Eye (tissue), 1 donor: ENCODE results near the gene INTS1.

Experiments used
- DNase-seq: peaks from one replicate; pipeline ENCODE4 v3.0.0-alpha.2; 2015

The INTS1 gene

DNA sequence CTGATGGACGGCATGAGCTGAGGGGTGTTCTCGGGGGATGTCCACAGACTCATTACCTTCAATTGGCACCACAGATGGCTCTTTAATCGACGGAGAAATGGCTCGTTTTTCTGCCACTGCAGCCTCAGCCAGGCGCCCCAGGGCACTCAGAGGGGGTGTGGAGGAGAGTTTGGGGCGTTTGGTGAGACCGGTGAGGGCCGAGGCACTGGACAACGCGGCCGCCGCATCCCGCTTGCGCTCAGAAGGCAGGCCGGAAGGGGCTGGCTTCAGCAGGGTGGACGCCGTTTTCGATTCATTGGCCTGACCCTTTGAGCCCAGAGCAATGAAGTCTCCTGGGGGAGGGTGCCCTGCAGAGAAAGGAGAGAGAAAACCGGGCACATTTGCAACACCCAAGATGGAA is 1.3 kb downstream of the INTS1 start:
- no peak for DNase-seq

DNA sequence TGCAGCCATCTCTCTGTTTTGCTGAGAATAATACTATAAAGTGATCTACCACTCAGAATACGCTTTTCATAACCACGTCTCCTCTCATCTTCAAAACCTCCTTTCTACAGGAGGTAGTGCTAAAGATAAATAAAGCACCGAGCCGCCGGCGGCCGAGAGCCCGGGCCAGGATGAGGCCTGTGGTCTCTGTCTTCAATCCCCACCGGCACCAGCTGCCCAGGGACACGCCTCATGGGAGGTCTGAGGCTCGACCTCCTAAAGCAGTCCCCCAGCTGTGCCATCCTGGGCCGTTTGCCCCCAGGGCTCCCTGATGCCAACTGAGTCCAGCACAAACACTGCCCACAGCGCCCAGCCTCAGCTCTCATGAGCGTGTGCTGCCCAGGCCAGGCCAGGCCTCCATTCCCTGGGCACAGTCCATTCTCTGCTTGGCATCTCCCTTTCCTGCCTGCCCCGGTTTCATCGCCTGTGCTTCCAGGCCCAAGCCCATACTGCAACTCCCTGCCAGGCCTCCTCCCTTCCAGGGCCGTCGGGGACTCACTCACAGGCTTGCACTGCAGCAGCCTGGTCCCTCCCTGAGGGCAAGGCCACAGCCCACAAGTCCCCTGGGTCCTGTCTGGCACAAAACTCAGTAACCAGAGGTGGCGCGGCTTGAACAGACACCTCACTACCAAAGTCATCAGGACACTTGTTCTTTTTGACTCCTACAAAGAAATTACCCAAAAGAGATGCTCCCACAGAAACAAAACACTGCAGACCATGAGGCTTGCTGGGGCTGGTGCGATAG is 2.5 kb downstream of the INTS1 start:
- no peak for DNase-seq

DNA sequence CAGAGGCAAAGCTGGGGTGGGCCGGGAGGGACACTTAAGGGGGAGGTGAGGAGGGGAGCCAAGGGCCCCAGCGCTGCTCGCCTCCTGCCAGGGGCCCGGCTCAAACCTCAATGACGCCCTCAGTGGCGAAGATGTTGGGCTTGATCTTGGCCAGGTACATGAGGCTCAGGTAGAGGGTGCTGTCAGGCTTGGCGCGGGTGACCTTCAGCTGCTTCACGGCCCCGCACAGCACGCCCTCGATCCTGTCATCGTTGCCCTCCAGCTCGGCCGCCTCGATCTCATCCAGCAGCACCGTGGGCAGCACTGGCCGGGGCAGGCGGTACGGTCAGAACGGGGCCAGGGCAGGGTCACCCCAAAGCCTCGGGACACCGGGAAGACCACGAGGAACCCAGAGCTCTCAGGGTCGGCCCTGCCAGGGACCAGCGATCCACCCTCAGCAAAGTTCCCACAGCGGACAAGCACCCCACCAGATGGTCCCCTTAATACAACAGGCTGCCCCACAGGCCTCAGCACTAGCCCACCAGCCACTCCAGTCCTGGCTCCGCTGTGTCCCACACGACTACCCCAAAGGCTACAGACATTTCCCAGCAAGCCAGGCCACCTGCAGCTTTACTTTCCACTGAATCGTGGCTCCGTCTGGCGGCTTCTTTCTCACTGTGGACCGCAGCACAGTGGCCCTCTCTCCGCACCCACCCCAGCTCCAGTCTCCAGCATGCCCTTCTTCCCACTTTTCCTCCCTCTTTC is 4.0 kb downstream of the INTS1 start:
- no peak for DNase-seq

DNA sequence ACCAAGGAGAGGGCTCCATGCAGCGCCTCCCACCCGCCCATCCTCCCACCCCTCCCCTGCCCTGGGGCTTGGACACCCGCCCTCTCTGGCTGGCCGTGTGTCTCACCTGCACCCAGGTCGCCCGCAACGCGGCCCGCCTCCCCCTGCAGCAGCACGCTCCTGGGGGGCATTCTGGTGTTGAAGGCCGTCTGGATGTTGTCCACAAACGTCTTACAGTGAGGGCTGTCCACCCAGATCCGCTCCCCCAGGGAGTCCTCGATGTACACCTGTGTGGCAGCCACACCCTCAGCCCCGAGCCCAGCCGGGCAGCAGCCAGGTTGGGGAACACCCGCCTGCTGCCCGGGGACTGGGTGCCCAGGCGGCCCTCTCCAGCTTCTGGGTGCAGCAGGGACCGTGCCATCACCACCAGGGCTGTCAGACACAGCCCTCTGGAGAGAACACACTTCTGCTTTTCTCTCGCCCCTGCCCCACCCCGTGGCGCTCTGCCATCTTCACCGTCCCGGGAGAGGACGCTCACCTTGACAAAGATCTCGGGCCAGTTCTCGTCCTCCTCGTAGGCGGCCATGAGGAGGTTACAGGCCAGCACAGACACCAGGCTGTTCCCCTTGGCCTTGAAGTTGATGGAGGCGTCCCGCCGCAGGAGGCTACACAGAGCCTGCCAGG is 4.7 kb downstream of the INTS1 start:
- no peak for DNase-seq

DNA sequence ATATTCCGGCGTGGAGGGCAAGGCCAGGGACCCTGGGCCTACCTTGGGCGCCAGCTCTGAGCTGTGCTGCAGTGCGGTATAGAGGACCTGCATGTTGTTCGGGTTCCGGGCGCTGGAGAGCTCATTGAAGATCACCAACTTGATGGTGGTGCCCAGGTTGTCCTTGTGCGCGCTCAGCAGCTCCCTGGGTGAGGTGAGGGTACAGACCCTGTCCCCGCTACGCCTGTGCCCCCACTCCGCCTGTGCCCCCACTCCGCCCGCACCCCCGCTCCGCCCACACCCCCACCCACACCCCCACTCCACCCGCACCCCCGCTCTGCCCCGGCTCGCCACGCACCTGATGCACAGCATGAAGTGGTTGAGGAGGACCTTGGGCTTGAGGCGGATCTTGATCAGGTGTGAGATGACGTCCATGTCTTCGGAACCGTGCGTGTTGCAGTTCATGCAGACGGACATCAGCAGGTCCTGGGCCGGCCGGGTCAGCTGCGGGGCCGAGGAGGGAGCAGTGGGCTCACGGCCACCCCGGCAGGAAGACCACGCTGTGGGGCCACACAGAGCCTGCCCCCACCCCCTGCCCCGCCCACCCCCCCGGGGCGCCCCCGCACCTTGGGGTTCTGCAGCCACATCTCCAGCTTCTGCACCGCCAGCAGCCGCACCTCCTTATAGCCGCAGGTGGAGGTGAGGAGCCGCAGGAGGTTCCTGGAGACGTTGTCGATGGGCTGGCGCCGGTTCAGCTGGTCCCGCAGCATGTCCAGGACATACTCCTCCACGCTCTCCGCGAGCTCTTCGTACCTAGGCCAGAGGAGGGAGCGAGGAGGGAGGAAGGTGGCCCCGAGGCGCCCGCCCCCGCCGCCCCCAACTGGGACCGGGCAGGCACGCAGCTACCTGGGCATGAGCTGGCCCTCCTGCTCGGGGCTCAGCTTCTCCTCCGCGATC is 5.6 kb downstream of the INTS1 start:
- no peak for DNase-seq

DNA sequence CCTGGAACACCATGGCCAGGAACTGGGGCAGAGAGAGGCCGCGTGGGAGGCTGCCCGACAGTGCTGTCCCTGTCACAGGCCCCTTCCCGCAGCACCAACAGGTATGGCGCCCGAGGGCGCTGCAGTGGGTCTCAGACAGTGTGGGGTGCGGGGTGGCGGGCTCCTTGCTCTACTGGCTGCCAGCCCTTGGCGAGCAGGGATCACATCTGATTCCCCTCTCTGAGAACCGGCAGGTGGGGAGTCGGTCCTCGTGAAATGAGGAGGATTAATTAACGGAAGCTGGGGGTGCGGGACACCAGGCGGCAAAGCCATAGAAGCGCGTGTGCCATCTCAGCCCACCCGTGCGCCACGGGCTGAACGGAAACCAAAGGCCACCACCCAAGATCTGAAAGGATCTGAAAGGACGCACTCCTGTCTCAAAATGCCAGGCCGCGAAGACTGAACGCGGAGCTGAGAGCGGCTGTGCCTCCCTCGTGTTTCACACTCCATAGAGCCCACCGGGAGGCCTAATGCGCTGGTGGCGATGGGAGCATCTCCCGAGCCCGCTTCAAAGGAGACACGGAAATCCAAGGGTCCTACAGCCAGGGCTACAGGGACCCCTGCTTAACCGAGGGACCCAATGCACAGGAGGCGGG is 6.8 kb downstream of the INTS1 start:
- no peak for DNase-seq

DNA sequence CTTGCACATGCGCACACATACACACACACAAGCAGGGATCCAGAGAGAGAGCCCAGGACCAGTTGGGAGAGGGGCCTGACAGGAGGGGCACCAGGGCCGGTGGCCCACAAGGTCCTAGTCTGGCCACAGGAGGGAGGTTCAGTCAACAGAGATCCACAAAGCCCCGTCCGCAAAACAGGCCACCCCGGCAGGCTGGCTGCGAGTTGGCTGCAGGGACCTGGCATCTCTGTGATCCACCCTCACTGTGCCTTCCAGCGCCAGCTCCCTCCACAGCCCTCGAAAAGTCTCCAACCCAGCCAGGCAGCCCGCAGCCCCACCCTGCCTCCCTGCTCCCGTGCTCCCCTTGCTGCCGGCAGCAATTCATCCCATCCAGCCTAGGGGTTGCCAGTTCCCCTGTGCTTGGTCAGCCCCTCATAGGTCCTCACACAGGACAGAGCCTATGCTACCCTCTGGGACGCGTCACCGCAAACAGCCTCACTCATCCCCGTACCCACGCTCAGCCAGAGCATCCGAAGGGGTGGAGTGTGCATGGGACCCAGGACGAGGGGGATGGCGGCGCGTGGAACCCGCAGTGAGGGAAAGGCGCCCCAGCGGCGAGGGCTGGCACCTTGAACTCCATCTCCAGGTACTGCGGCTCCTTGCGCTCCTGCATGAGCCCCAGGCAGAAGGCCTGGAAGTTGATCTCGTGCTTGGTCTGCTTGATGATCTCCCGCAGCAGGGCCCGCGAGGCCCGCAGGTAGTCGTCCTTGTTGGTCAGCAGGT is 7.5 kb downstream of the INTS1 start:
- DNase-seq, result no peak

DNA sequence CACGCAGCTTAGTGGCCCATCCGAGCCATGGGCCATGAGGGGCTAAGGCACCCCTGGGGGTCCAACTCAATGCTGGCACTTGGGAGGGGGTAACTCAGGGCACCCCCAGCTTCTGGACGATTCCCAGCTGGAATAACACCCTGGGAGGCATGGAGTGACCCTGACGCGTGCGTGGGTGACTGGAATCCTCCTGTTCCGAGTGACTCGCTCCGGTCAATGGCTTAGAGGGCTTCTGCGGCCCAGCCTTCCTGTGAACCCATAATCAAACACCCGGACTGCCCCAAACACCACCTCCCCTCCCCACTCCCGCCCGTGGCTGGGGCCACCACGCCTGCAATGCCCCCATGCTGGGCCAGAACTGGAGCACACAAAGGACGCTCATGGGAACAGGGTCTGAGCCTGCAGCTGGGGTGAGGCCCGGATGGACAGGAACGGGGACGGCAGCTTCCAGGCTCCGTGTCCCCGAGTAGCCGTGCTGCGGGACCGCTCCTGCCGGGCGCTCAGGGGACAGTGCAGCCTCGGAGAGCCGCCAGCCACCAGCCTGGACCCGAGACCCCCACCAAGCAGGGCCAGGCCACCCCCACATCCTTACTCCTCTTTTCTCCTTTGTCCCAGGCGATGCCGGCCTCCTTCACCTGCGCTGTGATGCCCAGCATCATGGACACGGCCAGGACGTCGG is 8.5 kb downstream of the INTS1 start:
- DNase-seq, result no peak

DNA sequence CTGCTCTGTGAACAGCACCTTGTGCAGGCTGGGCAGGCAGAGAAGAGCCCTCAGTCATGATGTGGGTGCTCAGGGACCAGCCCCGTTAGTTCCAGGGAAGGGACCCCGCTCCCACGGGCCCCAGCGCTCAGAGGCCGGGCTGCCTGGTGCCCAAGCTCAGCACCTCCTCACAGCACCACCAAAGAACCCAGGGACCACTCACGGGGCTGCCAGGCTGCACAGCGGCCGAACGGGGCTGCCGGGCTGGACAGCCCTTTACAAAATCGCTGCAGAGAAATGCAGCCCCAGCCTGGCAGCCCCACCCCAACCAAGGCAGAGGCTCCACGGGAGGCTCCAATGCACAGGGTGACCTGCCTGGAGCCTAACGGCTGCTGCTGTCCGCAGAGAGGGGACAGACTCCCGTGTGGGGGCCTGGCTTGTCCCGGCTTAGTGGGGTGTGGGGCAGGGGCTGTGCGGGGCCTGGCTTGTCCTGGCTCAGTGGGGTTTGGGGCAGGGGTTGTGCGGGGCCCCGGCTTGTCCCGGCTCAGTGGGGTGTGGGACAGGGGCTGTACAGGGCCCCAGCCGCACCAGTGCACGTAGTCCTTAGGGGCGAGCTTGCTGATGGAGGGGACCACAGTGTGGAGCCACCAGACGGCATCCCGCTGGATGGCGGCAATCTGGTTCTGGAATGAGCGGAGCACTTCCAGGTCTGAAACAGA is 9.2 kb downstream of the INTS1 start:
- DNase-seq, result no peak

DNA sequence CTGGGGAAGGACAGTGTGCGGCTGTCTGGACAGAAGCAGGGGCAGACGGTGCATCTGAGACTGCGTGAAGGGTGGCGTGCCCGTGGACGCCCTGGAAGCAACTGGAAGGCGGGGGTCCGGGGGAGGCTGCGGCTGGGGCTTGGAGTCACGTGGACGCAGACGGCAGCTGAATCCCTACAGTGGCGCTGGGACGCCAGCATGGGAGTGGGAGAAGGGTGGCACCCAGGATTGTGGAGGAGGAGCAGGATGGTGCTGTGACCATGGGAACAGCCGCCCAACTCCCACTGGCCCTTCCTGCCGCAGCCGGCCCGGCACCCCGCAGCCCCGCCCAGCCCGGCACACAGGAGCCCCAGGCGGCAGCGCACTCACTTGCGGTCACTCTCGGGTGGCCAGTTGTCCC is 9.7 kb downstream of the INTS1 start:
- no peak for DNase-seq

DNA sequence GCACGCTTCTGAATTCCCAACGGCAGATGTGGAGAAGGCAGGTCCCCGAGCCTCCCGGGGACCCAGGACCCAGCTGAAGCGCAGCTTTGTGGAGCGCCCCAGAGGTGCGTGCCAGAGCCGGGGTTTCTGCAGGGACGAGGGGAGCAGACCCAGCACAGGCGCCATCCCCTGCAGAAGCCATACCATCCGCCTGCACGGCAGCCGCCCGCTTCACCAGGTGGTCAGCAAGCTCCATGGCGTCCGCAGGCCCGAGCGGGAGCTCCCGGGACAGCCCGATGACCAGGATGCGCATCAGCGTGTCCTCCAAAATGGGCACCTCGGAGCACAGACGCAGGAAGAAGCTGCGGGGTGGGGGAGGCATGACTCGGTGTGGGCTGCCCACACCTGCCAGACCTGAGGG is 10.6 kb downstream of the INTS1 start:
- DNase-seq, result no peak

DNA sequence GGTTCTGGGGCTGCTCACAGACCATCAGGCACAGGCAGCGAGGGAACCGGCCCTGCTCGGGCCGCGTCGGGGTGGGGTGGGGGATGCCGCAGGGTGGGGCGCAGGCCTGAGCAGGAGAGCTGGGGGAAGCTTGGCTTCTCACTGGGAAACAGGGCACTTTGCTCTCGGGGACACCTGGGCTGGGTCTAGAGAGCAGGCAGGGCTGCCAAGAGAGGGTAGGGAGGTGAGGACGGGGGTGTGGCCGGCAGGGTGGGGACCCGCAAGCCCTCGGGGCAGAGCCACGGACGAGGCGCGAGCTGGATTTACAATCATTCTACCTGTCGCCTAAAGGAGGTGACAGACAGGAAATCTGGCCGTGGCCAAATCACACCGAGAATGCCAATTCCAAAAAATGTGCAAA is 11.1 kb downstream of the INTS1 start:
- DNase-seq, result no peak

DNA sequence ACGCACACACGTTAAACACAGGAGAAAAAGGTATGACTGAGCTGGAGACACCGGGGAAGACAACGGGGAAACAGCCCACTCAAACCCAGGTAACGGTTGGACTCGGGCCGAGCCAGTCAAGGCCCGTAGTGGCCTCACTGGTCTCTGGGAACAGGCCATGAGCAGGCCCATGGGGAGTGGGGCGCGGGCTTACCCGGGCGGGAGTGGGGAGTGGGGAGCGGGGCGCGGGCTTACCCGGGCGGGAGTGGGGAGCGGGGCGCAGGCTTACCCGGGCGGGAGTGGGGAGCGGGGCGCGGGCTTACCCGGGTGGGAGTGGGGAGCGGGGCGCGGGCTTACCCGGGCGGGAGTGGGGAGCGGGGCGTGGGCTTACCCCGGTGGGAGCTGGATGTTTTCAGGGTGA is 11.5 kb downstream of the INTS1 start:
- no peak for DNase-seq

DNA sequence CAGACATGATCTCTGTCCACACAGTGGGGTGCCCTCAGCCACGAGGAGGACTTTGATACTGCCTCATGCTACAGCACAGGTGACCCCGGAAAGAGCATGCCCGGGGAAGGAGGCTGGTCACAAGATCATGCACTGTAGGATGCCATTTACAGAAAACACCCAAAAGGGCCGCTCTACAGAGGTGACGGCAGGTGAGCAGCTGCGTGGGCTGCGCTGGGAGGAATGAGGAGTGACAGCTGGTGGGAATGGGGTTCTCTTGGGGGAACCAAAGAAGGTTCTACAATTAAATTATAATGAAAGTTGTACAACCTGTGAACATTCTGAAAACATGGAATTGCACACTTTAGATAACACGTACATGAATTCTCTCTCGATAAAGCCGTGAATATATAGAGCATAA is 12.0 kb downstream of the INTS1 start:
- no peak for DNase-seq

DNA sequence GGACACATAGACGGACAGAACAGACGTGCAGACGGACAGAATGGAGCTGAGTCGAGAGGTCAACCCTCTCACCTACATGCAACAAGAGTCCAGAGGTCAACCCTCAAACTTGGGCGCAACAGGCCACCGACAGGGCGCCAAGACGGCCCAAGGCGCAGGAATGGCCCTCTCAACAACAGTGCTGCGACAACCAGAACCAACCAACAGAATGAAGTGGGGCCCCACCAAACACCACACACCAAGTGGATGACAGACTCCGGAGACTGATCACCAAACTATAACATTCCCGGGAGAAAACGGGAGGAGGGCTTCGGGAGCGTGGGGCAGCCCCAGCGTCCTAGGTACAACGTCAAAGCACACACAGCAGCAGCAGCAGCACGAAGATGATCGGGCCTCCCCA is 13.4 kb downstream of the INTS1 start:
- no peak for DNase-seq

DNA sequence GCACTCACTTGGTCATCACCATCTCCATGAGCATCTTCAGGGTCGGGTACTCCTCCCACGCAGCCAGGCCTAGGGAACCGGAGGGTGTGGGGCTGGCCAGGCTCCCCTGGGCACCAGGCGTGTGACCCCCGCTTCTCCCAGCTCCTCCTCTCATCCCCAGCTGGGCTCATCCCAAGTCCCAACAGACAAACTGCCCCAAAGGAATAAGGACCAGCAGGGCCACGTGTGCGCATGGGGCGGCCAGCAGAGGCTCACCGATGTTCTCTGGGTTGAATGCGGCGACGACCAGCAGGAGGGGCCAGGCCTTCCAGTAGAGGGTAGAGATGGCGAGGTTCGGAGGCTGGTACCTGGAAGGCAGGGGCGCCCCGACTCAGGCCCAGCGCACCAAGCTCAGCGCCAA is 14.9 kb downstream of the INTS1 start:
- no peak for DNase-seq

DNA sequence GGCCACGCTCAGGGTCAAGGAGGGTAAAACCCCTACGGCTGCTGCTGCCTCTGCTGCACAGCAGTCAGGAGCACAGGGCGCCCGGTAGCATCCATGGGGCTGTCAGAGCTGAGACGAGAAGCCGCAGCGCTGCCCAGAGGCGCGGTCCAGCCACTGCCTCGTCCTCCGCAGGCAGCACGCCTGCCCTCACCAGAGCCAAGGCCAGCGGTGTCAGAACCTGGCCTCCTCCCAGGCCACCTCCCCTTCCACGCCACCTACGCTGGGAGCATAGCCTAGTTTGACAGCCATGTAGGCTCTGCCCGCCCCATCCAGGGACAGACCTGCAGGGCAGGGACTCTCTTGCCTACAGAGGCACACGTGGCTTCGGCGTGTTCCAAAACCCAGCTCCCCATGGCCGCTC is 16.2 kb downstream of the INTS1 start:
- no peak for DNase-seq

DNA sequence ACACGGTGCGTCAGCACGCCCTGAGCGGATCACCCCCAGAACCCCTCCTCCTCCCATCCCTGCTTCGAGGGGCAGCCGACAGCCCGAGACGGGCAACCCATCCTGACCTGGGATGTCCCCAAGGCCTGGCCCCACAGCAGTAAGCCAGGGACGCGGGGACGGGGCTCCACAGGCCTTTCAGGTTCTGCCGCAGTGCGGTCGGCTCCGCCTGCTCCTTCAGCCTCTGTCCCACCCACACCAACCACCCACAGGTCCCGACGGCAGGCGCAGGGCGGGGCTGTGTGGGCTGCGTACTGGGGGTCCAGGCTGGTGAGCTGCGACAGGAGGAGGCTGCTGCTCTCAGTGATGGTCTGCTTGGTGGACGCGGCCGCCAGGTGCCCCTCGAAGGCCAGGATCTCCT is 16.7 kb downstream of the INTS1 start:
- DNase-seq, result no peak

DNA sequence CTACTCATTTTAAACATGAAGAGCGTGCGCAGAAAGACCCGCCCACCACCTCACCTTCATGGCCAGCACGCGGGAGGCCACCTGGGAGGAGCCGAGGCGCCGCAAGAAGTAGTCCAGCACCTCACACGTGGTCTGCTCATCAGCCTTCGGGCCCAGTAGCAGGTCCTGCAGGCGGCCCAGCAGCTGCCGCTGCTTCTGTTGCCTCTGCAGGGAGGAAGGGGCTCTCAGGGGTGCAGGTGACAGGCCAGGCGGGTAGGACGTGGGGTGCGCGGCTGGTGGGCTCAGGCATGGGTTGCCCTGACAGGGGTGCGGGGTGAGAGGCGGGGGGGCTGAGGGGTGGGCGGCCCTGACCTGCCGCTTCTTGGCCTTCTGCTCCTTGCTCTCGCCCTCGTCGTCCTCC is 17.6 kb downstream of the INTS1 start:
- DNase-seq, result no peak

DNA sequence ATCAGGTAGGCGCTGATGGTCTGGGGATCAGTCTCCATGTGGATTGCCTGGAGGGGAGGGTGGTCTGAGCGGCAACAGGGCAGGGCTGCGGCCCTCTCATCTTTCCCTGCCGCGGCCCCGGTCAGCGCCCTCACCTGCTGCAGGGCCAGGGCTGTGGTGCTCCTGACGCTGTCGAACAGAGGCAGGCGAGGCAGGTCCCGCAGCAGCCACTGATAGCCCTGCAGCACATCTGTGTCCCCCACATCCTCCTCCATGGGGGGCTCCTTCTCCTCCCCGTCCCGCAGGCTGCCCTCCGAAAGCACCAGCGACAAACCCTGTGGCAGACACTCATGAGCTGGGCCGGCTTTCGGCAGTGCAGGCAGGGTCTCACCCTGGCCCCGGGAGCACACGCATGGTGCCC is 19.0 kb downstream of the INTS1 start:
- DNase-seq, result no peak
